HG02943 (cell line): ENCODE results near the gene SCNM1.
"Not testable (repeated sequence)": the region's sequence is repeated elsewhere in the genome, so short reads cannot be mapped to it uniquely, and the experiment has no call there.

ENCODE experiments used
- ATAC-seq: cut with Tn5 transposase; IDR thresholded peaks from one replicate; pipeline ENCODE4 v1.9.1; 2021; ENCODE audit warnings: mild to moderate bottlenecking, low read depth, moderate library complexity; ENCODE audit not compliant: unreplicated experiment

Gene SCNM1

GRCh38 chr1:151189637-151190445 is 23.9 kb downstream of the SCNM1 start, which contains the start of gene VPS72:
TSS of gene VPS72 (minus strand) at chr1:151190197. CDS start at chr1:151190121, 76 bp downstream.
- ATAC-seq, result peak; percentile 79

GRCh38 chr1:151192047-151192446 is 26.1 kb downstream of the SCNM1 start:
- ATAC-seq, result no peak

- no peak for ATAC-seq
Measured at GRCh38 chr1:151193304-151193703, 27.4 kb downstream of the SCNM1 start.

GRCh38 chr1:151193856-151194255 is 27.9 kb downstream of the SCNM1 start:
- ATAC-seq, result no peak

GRCh38 chr1:151194894-151195594 is 29.1 kb downstream of the SCNM1 start:
- ATAC-seq, result not testable (repeated sequence)

- no peak for ATAC-seq
Measured at GRCh38 chr1:151196292-151196800, 30.4 kb downstream of the SCNM1 start.

- peak; percentile 7 for ATAC-seq
Measured at GRCh38 chr1:151197863-151198253, 31.9 kb downstream of the SCNM1 start.

GRCh38 chr1:151198254-151199127 is 32.5 kb downstream of the SCNM1 start, which contains the start of gene PIP5K1A:
TSS of gene PIP5K1A (plus strand) at chr1:151198552. CDS start at chr1:151198997, 445 bp downstream.
- peak; percentile 94 for ATAC-seq

GRCh38 chr1:151199873-151200581 is 34.1 kb downstream of the SCNM1 start:
- ATAC-seq, result no peak

GRCh38 chr1:151205381-151205965 is 39.5 kb downstream of the SCNM1 start:
- not testable (repeated sequence) for ATAC-seq

- no peak for ATAC-seq
Measured at GRCh38 chr1:151210830-151211229, 44.9 kb downstream of the SCNM1 start.

- ATAC-seq, result no peak
Measured at GRCh38 chr1:151211972-151212705, 46.2 kb downstream of the SCNM1 start.

GRCh38 chr1:151213560-151213959 is 47.6 kb downstream of the SCNM1 start:
- no peak for ATAC-seq
